ENCODE measurements around the gene IL21R. TPM values are rescaled to one million over a fixed set of nuclear protein-coding genes. Genes with fewer than 3 reads are reported as not detected.

The IL21R gene
- total RNA-seq, 1 donor = 0.43 TPM

GRCh38 chr16:27444015-27444414, 42.0 kb downstream of the IL21R start:
- DNase-seq (ENCODE audit: low read depth) = no peak
- no peak for TF ChIP-seq CTCF (IDR thresholded peaks at IDR 0.05; ENCODE audit: insufficient read depth, low read depth, low read length)
- H3K4me3 ChIP-seq (ENCODE audit: low read depth, low read length) = no peak overlapping the region

- no peak for TF ChIP-seq CTCF (IDR thresholded peaks at IDR 0.05; ENCODE audit: insufficient read depth, low read depth, low read length)
- no peak overlapping the region for H3K4me3 ChIP-seq (ENCODE audit: low read depth, low read length)
- DNase-seq (ENCODE audit: low read depth) = no peak
Measured at GRCh38 chr16:27444470-27444869, 42.5 kb downstream of the IL21R start.

GRCh38 chr16:27445502-27446175, 43.7 kb downstream of the IL21R start:
- no peak for DNase-seq (ENCODE audit: low read depth)
- H3K4me3 ChIP-seq (ENCODE audit: low read depth, low read length) = no peak overlapping the region
- no peak for TF ChIP-seq CTCF (IDR thresholded peaks at IDR 0.05; ENCODE audit: insufficient read depth, low read depth, low read length)

- no peak for TF ChIP-seq CTCF (IDR thresholded peaks at IDR 0.05; ENCODE audit: insufficient read depth, low read depth, low read length)
- no peak for DNase-seq (ENCODE audit: low read depth)
- no peak overlapping the region for H3K4me3 ChIP-seq (ENCODE audit: low read depth, low read length)
Measured at GRCh38 chr16:27446721-27447120, 44.7 kb downstream of the IL21R start.

GRCh38 chr16:27447301-27447700, 45.3 kb downstream of the IL21R start:
- DNase-seq (ENCODE audit: low read depth) = no peak
- TF ChIP-seq CTCF (IDR thresholded peaks at IDR 0.05; ENCODE audit: insufficient read depth, low read depth, low read length) = no peak
- H3K4me3 ChIP-seq (ENCODE audit: low read depth, low read length) = no peak overlapping the region

GRCh38 chr16:27448532-27449433, 46.8 kb downstream of the IL21R start:
- TF ChIP-seq CTCF (IDR thresholded peaks at IDR 0.05; ENCODE audit: insufficient read depth, low read depth, low read length) = no peak
- DNase-seq (ENCODE audit: low read depth) = no peak
- no peak overlapping the region for H3K4me3 ChIP-seq (ENCODE audit: low read depth, low read length)

Data from fibroblast of villous mesenchyme (primary cell).